ENCODE results near the gene ZMIZ1.

- TF ChIP-seq POLR2A (IDR thresholded peaks at IDR 0.05) (no peak), CTCF (IDR thresholded peaks at IDR 0.05) (no peak)
Measured at GRCh38 chr10:79292891-79293746, 224.4 kb downstream of the ZMIZ1 start.

Data from lower leg skin (tissue), 3 donors.